ENCODE results near the gene ZBTB48. TPM values are rescaled to one million over a fixed set of nuclear protein-coding genes. Genes with fewer than 3 reads are reported as not detected.
"Not testable (repeated sequence)": the region's sequence is repeated elsewhere in the genome, so short reads cannot be mapped to it uniquely, and the experiment has no call there.

The ZBTB48 gene
- total RNA-seq, 1 experiment from 2014 or later: 18.9 TPM

DNA sequence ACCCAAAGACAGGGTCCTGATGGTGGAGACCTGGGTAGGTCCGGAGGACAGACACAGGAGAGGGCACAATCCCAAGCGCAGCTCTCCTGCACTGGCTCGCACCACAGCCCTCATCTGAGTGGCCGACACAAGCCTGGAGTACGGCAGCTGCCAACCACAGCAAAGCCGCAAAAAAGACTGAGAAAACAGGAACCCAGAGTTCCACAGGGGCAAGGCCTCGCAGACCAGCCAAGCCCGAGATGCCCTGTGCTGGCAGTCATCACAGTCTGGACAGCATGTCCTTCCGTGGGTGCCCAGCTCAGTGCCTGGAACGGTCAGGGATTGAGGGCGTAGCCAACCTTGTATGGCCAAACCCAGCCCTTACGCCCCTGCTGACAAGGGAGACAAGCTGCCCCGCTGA, 11.4 kb downstream of the ZBTB48 start:
- DNase-seq (ENCODE audit: low read depth): no peak

DNA sequence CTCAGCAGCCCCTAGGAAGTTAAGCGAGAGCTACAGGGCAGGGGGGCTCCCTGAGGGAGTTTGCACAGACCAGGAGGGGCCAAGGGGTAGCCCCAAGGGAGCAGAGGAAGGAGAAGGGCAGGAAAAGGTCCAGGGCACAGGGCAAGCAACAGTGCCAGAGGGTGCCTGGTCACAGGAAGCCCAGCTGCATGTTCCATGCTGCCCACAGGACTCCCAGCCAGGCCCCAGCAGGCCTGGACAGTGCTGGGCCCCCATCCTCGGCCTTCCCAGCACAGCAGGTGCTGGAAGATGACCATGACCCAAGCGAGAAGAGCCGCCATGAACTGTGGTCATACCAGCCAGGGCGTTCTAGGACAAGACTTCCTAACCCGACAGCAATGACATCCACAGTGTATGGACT, 11.8 kb downstream of the ZBTB48 start:
- DNase-seq (ENCODE audit: low read depth): no peak

DNA sequence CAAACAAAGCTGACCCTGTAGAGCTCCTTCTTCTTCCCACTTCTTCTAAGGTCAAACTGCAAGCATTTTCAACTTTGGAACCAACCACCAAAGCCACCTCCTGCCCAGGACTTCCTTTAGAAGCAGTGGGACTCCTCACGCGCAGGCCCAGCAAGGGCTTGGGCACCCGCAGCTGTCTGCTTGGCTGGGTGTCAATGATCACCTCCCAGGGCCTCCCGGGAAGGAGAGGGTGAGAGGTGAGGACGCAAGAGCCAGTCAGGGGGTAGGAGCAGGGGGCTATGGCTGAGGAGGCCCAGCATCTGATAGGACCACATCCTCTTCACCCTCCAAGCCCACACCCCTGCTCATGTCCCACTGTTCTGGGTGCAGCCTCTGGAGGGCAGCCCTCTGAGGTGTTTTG, 12.6 kb downstream of the ZBTB48 start:
- no peak for DNase-seq (ENCODE audit: low read depth)

DNA sequence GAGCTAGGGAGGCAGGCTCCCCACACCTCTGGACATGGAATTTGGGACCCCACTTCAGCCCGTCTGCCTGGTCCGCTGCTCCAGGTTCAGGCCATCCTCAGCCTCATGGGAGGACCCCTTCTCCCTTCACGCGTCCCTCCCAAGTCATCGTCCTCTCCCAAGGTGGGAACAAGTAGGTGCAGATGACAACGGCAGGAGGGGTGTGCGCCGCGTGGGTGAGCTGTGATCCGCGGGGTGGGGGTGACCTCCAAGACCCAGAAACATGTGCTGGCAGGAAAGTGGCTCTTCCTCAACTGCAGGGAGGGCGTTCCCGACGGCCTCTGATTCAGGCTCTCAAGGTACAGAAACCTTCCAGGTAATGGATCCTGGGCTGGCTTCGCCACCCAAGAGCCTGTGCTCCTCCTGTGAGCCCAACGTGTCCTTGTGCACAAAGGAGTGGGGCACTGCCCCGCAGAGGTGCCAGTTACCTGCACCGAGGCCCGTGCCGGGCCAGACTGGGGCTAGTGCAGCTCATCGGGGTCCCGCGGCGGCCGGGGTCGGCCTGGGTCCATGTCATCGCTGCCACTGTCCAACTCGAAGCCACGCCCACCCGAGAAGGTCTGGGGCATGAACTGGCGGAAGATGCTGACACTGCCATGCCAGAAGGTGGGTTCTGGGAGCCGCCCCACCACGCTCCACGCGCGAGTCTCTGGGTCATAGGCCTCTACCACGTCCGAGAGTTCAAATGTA, 13.2 kb downstream of the ZBTB48 start:
- DNase-seq (ENCODE audit: low read depth): no peak

DNA sequence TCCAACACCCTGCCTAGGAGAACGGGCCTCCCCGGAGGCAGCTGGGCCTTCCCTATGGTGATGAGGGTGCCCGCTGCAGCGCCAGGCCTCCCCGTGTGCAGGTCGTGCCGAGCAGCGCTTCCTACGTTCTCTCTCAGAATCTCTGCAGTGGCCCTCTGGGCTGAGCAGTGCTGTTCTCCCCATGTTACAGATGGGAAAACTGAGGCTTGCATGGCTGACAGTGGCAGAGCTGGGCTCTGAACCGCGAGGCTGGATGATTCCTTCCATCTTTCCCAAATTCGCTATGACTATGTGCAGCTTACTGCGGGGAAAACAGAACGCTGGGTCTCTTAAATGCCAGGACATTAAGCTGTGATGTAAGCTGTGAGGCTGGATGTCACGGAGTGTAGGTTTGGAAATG, 14.0 kb downstream of the ZBTB48 start:
- DNase-seq (ENCODE audit: low read depth): no peak

DNA sequence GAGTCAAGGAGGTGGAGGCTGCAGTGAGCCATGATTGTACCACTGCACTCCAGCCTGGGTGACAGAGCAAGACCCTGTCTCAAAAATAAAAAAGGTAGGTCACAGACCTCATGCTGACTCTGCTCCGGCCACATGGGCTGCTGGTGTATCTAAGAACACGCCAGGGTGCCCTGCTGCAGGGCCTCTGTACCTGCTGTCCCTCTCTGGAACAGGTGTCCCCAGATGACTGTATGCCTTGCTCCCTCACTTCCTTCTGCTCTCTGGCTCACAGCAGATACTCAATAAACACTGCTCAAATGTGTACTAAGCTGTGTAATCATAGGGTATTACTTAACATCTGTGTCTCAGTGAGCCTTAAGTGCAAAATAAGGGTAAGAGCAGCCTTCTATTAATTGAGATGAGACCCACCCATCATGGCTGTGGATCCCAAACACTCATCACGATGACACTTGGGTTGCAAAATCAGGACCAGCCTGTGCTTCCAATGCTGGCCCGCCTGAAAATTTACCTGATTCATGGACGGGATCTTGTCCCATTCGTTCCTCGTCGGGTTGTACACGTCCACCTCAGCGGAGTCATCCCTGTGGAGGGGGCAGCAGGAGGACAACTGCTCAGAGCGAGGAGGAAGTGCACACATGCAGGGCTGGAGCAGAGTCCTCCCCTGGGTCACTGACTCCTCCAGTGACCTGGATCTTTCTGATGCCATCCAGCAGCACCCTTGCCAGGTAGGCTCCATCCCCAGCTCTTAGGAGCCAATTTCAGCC, 15.4 kb downstream of the ZBTB48 start:
- no peak for DNase-seq (ENCODE audit: low read depth)

DNA sequence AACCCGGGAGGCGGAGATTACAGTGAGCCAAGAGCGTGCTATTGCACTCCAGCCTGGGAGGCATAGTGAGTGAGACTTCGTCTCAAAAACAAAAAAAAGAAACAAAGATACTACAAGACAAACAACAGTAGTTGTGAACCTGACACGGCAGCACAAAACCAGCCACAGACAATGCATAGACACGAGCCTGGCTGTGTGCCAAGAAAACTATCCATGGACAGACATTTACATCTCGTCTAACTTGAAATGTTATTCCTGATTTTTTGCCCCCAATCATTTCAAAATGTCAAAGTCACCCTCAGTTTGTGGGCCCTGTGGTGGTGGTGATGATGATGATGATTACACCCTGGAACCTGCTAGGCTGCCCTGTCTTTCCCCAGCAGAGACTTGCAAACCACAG, 16.6 kb downstream of the ZBTB48 start:
- DNase-seq (ENCODE audit: low read depth): no peak

DNA sequence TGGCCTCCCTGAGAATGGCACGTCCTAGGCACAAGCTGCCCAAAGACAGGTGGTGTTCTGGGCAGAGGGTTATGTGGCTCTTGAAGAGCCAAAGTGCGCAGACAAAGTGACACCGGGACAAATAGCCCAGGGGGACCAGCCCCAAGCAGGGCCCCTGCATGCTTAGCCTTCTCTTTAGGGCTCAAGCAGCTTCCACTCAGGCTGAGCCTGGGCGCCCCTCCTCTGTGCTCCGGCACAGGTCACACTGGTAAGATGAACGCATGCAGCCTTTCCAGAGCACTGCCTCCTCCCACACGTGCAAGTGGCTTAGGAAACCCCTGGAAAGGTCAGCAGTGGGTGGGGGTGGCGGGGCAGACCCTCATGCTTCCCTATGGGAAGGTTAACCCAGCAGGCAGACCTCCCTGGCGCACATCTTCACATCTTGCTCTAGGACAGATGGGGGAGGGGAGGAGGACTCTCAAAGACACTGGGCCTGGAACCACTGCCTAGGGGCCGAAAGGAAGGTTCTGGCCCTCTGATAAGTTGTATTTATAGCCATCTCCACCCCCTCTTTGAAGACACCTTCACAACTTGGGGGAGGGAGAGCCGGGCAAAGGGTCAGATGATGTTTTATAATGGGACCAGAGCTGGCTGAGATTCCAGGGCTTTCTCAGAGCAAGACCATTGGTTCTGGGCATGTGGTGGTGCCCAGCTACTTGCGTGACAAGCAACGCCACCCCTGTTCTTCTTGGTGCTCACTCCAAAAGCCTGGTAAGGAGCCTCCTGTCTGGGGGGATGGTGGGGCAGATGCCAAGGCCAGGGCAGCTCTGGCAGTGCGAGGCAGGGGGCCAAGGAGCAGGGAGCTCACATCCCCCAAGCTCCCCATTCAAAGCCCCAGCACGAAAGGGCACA, 17.3 kb downstream of the ZBTB48 start:
- DNase-seq (ENCODE audit: low read depth): no peak

DNA sequence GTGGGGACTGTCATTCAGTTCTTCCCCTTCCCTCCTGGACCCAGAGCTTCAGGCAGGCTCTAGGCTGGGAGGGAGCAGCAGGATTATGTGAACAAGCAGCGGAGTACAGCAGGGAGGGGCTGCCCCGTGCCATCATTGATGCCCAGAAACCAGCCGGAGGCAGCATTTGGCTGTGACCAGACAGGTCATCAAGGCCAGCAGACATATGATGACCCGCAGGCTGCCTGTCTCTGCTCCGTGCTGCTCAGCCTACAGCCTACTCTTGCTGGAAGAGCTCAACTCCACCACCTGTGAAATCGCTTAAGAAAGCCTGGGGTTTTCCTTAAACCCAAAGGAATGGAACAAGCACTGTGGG, 18.0 kb downstream of the ZBTB48 start:
- DNase-seq (ENCODE audit: low read depth): no peak

DNA sequence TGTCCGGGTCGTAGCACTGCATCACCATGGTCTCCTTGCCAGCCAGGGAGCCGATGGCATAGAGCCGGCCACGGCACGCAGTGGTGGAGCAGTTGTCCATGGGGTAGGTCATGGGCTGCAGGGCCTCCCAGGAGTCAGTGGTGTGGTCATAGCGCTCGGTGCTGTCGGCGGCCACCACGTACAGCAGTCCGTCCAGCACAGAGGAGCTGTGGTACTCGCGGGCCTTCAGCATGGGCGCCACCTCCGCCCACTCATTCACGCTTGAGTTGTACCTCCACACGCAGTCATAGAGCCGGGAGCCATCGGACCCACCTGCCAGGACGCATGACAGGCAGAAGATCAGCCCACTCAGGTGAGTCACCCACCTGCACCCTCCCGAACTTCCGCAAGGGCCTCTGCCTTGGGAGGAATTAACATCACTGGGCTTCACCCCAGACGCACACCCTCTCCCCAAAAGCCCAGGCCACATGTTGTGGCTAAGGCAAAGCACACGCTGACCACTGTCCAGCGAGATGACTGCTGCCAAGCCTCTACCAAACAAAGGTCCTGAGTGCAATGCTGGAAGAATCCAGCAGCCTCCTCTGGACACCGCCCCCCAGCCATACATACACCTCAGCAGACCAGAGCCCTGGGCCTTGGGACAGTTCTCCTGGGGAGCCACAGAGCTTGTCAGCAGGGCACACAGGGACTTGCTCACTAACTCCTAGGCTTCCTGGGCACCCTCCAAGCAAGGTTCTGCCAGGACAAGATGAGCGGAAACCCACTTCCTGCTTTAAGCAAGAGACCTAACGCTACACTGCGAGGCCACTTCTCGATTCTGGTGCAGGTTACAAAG, 19.6 kb downstream of the ZBTB48 start:
- DNase-seq (ENCODE audit: low read depth): no peak

DNA sequence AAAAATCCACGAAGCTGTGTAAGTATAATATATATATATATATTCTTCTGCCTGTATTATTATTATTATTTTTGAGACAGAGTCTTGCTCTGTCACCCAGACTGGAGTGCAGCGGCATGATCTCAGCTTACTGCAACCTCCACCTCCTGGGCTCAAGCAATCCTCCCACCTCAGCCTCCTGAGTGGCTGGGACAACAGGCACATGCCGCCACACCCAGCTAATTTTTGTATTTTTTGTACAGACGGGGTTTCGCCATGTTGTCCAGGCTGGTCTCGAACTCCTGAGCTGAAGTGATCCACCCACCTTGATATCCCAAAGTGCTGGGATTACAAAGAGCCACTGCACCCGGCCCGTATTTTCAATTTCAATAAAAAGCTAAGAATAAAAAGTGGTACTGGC, 20.2 kb downstream of the ZBTB48 start:
- not testable (repeated sequence) for DNase-seq (ENCODE audit: low read depth)

DNA sequence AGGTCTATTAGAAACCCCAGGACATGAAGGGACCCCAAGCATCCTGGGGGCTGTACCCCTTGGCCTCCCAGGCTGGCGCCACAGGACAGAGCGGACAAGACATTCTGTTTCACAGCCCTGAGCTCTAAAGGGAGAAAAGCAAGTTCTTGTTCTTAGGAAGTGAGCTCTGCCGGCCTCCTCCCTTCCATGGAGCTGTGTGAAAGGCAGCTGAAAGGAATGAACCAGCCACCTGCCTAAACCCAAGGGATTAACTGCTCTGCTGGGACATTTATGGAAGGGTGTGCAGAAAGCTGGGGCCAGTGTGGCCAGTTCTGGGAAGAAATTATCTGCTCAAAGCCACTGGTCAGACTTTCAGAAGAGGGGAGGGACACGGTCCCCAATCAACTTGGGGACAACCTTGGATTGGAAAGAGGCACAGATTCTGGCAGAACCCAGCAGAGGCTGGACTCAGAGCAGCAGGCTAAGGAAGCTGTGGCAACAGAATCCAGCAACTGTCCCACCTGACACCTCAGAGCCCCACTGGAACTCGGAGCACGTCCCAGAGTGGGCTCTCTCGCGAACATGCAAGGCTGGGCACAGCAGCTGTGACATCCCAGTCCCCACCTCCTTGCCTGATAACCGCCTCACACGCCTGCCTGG, 20.7 kb downstream of the ZBTB48 start:
- DNase-seq (ENCODE audit: low read depth): no peak

DNA sequence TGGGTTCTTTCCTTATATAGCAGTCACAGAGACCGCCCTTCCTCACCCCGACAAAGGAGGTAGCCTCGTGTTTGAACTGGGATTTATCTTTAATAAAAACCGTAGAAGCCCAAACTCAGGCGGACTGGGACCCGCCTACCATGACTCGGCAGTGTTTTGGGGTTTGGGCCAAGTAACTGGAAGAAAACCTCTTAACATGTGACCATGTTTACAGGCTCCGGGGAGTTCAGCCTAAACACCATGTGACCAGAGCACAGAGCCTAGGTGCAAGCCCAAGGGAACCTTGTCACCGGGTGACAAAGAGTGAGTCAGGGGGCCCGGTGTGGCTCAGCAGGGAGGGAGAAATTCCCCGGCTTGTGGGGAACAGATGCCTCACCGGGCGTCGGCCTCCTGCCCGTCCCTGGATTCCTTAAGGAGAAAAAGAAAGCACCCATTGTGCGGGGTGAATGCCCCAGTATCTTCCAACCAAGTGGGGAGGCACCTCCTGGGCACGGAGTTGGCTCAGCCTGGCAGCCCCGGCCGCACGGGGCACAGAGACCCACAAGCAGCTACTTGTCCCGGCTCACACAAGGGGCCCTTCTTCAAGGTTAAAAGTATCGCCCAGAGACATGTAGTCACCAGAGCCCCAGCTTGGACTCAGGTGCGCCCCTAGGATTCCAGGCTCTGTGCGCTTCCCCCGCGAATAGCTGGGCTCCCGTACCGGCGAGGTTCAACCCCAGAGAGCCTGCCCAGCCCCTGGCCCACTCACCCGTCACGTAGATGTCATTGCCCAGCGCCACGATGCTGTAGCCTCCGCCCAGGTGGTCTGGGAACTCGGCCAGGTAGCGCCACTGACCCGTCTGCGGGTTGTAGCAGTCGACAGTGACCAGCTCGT, 21.5 kb downstream of the ZBTB48 start:
- DNase-seq (ENCODE audit: low read depth): peak; percentile 97

DNA sequence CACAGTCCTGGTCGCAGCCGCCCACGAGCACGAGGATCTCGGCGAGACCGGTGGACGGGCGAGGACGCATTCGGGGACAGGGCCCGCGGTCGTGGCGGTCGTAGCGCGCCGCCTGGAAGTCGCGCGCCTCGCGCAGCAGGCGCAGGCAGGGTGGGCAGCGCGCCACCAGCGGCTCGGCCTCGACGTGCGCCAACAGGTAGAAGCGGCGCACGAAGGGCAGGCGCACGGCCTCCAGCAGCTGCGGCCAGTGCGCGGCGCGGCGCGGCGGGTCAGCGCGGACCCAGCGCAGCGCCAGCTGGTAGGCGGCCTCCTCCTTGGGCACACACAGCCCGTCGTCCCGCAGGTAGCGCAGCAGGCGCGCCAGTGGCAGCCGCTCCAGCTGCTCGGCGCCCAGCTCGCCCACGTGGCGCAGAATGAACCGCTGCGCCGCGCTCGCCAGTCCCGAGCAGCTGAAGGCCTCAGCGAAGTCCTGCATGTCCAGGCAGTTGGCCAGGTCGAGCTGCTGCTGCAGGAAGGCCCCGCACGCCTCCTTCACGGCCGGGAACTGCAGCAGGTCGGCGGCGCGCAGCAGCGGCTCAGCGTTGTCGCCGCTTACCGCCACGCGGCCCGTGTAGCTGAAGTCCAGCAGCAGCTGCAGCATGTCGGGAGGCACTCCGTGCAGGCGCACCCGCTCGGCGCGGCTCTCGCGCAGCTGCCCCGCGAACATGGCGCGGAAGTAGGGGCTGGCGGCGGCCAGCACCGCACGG, 22.3 kb downstream of the ZBTB48 start:
- no peak for DNase-seq (ENCODE audit: low read depth)

DNA sequence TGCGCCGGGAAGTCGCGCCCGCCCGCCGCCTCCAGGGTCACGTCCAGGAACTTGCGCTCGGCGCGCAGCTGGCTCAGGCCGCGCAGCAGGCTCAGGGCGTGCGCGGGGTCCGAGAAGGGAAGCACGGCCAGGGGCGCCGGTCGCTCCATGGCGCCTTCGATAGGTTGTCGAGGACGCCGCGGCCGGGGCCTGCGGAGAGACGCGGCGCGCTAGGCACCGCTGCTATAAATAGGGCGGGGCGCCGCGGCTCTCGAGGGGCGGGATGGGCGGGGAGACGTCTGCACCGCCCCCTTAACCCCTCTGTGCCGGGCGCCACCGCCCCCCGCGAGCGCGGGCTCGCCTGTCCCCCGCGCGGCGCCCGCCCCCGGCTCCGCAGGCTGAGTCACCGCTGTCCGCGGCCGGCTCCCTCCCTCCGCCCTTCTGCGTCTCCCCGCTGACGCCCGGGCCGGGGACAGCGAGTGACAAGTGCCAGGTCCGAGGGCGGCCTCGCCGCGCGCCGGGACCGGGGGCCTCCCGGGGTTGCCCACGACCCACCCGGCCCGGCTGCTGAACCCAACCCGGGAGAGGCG, 23.0 kb downstream of the ZBTB48 start, which contains the start of gene KLHL21:
Gene KLHL21, minus strand, starts transcription at position 201 of the 569 bp plus-strand sequence. Its CDS starts 52 bp downstream, at position 149.
- DNase-seq (ENCODE audit: low read depth): peak; percentile 95

DNA sequence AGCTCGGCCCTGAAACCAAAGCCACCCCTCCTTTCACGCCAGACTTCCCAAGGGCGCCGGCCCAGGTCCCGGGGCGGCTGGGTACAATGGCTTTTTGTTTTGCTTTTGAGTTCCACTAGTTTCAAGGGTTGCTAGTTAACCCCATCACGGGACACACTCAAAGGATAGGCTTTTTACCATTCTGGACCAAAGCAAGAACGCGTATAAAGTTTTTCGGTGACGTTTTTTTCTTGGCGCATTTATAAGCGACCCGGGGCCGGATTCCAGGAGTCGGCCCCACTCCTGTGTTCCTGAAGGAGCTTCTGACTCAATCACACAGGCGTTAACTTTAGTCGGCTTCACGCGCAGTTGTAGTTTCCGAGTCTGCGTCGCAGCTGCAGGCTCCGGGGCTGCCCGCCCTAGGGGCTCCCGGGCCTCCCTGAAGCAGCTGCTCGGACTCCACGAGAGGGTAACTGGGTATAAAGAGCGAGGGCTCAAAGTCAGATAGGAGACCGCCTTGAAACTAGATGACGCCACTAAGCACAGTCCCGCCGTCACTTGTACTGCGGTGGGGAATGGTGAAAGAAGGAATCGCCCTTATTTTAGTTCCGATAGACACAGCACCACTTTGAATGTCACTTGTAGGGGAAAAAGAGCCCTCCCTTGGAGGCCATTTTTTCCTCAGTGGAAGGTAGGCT, 23.6 kb downstream of the ZBTB48 start:
- peak; percentile 69 for DNase-seq (ENCODE audit: low read depth)

DNA sequence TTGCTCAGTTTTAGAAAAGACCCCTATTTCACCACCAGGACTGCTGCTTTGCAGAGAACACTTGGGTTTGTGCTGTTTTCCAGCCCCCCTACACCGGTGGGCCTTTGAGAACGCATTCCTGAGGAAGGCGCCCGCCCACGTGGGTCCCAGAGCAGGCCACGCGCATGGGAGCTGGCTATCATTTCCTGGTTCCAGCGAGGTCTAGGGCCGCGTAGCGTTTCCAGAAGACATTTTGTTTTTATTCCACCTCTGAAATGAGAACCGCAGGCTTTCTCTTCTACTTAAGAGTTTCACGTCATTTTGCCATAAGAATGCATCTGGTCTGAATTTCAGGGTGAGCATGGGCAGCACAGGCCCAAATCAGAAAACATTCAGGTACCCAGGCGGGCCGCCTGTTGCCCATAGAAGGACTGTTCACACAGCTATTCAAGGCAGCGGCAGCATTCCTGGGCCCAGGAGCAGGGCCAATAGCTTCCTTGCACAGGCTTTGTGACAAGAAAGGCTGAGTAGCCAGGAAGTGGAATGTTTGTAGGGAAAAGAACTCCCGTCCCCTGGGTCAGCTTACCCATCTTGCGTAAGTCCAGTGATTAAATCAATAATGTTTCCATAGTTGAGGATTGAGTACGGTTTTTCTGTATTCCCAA, 24.2 kb downstream of the ZBTB48 start:
- peak; percentile 71 for DNase-seq (ENCODE audit: low read depth)

Measured in Daoy (cell line).